Panc1 (cell line): ENCODE measurements around the gene OR10H1.

Experiments
- CTCF ChIP-seq: fragments of 450-650 bp; IDR thresholded peaks from 2 replicates; pipeline ENCODE4 v1.5.1; 2017; ENCODE audit warnings: mild to moderate bottlenecking
- REST ChIP-seq, 2 experiments: IDR thresholded peaks; 2 replicates each; pipeline ENCODE4 v1.6.1; 2011 to 2012; ENCODE audit warnings: low read depth in 2 of 2, control low read depth in 1 of 2, low read length in 1 of 2, mild to moderate bottlenecking in 1 of 2, moderate library complexity in 1 of 2; ENCODE audit not compliant: insufficient read depth in 1 of 2

GRCh38 chr19:15790096-15790495 is 25.4 kb downstream of the OR10H1 start:
- TF ChIP-seq CTCF (no peak), REST (IDR thresholded peaks at IDR 0.05; ENCODE audit: insufficient read depth in 1 of 2, low read depth in 2 of 2, low read length in 1 of 2) (no peak)
